Karpas-422 (cell line): ENCODE measurements around the gene NVL. TPM values are rescaled to one million over a fixed set of nuclear protein-coding genes. Genes with fewer than 3 reads are reported as not detected.

Source experiments
- DNase-seq: peaks from one replicate; pipeline ENCODE4 v3.0.0-alpha.2; 2015
- H2AFZ ChIP-seq: fragments of 200-600 bp; sonication (generic); 2 replicates; pipeline ENCODE4 v1.6.1; 2014; ENCODE audit warnings: antibody characterized with exemption, low read length, mixed read lengths
- H3K27ac ChIP-seq: fragments of 200-600 bp; sonication (generic); 2 replicates; pipeline ENCODE4 v1.5.1; 2014; ENCODE audit warnings: mild to moderate bottlenecking, low read length, moderate library complexity
- H3K27me3 ChIP-seq: fragments of 200-600 bp; sonication (generic); 2 replicates; pipeline ENCODE4 v1.6.1; 2014; ENCODE audit warnings: low read length, mixed read lengths
- H3K36me3 ChIP-seq: fragments of 200-600 bp; sonication (generic); 2 replicates; pipeline ENCODE4 v1.6.1; 2014; ENCODE audit warnings: low read length, mixed read lengths; ENCODE audit not compliant: insufficient read depth
- H3K4me1 ChIP-seq: fragments of 200-600 bp; sonication (generic); 2 replicates; pipeline ENCODE4 v1.6.1; 2014; ENCODE audit warnings: mild to moderate bottlenecking, low read length, mixed read lengths
- H3K4me2 ChIP-seq: fragments of 200-600 bp; sonication (generic); 2 replicates; pipeline ENCODE4 v1.6.1; 2014; ENCODE audit warnings: low read length, low read depth, mild to moderate bottlenecking; ENCODE audit not compliant: poor library complexity, severe bottlenecking
- H3K4me3 ChIP-seq: fragments of 200-600 bp; sonication (generic); 2 replicates; pipeline ENCODE4 v1.5.1; 2014; ENCODE audit warnings: mild to moderate bottlenecking, antibody characterized with exemption, low read length, mixed read lengths
- H3K79me2 ChIP-seq: fragments of 200-600 bp; sonication (generic); 2 replicates; pipeline ENCODE4 v1.6.1; 2014; ENCODE audit warnings: mild to moderate bottlenecking, low read length, mixed read lengths
- H3K9ac ChIP-seq: fragments of 200-600 bp; sonication (generic); 2 replicates; pipeline ENCODE4 v1.6.0; 2014; ENCODE audit warnings: low read length
- H3K9me2 ChIP-seq: fragments of 200-600 bp; sonication (generic), shearing (Covaris generic); replicated peaks from 2 replicates; pipeline ENCODE4 v1.6.0; 2014; ENCODE audit warnings: mild to moderate bottlenecking, low read length, moderate library complexity; ENCODE audit not compliant: insufficient read depth
- H3K9me3 ChIP-seq: fragments of 300-700, 200-600 bp; sonication (generic); 2 replicates; pipeline ENCODE4 v1.6.1; 2014; ENCODE audit warnings: low read length, mixed read lengths
- H4K20me1 ChIP-seq: fragments of 200-600 bp; sonication (generic); 2 replicates; pipeline ENCODE4 v1.6.1; 2014; ENCODE audit warnings: mild to moderate bottlenecking, antibody characterized with exemption, low read length, low read depth; ENCODE audit not compliant: insufficient read depth
- total RNA-seq: library from RNA; depleted of rRNA; stranded (reverse); fragments of >200 nt; shearing (Covaris generic); gene quantifications from 2 replicates; pipeline ENCODE4 v1.2.3, GENCODE V29; 2014; ENCODE audit warnings: low replicate concordance

The NVL gene
- total RNA-seq, 1 experiment from 2014 or later: 27.1 TPM

DNA sequence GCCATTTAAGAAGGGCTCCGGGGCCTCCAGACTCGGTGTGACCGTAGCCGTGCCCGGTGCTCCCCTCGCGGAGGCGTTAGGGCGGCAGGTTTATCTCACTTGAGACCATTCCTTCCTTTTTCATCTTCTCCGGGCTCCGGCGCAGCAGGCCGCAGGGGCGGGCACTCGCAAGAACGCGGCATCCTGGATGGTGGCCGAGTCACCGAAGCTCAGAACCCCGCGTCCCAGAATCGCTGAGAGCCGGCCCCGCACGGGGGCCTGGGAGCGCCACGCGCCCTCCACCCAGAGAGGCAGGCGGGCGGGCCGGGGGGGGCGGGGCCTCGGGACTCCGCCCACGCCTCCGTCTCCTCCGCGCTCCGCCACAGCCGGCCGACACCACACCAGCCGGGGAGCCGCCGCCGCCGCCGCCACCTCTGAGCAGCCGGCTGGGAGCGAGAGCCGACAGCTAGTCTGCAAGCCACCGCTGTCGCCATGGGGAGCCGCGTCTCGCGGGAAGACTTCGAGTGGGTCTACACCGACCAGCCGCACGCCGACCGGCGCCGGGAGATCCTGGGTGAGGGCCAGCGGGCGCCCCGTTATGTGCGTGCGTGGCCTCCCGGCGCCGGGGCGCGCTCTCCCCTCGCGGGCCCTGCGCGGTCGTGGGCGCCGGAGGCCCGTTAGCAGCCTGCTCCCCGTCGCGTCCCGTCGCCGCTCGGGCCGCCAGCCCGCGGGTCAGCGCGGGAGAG is 146.9 kb downstream of the NVL start, which contains the start of gene DEGS1:
Gene DEGS1, plus strand, starts transcription at position 375 of the 725 bp plus-strand sequence. Its CDS starts 97 bp downstream, at position 472.
- Histone ChIP-seq H3K9ac (peak within 1 kb of the TSS; percentile 87), H3K4me2 (peak within 1 kb of the TSS; percentile 72), H3K4me1 (peaks cover 23% of the 10 kb centered on the region), H3K36me3 (peaks cover 25% of the 10 kb centered on the region), H3K27me3 (no peaks in the 10 kb centered on the region), H3K4me3 (peak within 1 kb of the TSS; percentile 88), H2AFZ (peak within 1 kb of the TSS; percentile 63), H3K27ac (peak within 1 kb of the TSS; percentile 68), H4K20me1 (no peaks in the 10 kb centered on the region), H3K9me2 (no peaks in the 10 kb centered on the region), H3K9me3 (no peaks in the 10 kb centered on the region), H3K79me2 (peaks cover 46% of the 10 kb centered on the region)
- peak; percentile 93 for DNase-seq

DNA sequence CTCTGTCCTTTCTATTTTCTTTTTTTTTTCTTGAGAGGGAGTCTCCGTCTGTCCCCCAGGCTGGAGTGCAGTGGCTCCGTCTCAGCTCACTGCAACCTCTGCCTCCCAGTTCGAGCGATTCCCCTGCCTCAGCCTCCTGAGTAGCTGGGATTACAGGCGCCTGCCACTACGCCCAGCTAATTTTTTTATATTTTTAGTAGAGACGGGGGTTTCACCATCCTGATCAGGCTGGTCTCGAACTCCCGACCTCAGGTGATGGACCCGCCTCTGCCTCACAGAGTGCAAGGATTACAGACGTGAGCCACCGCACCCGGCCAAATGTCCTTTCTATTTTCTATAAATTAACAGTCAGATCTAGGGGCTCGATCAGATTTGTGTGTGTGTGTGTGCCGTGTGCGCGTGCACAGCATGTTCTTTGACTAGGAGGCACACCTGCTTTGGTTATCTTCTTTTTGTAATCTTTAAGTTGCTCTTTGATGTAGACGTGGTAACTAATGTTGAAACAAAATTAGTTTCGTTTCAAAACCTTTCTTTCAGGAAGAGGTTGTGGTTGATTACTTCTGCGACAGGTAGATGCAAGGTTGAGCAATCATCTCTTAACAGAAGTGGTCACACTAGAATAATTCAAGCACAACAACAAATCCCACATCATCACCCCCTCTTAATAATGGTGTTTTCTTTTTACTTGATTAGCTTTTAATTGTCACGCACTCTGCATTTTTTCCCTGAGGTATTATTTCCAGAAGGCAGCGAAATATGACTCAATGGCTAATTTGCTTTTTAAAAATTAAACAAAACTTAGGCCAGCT is 147.7 kb downstream of the NVL start:
- peak overlapping the region; percentile 68 for H3K27ac ChIP-seq
- H2AFZ ChIP-seq: peak overlapping the region; percentile 63
- H3K4me1 ChIP-seq: peaks cover 23% of the 10 kb centered on the region
- peak overlapping the region; percentile 87 for H3K9ac ChIP-seq
- H3K27me3 ChIP-seq: no peaks in the 10 kb centered on the region
- peak overlapping the region; percentile 88 for H3K4me3 ChIP-seq
- H3K9me3 ChIP-seq: no peaks in the 10 kb centered on the region
- H3K36me3 ChIP-seq: peaks cover 17% of the 10 kb centered on the region; the same call in 1 of the 2 replicates
- peak overlapping the region; percentile 72 for H3K4me2 ChIP-seq
- no peaks in the 10 kb centered on the region for H4K20me1 ChIP-seq
- no peaks in the 10 kb centered on the region for H3K9me2 ChIP-seq
- peaks cover 38% of the 10 kb centered on the region for H3K79me2 ChIP-seq
- no peak for DNase-seq

- Histone ChIP-seq H3K9me3 (no peaks in the 10 kb centered on the region), H3K27me3 (no peaks in the 10 kb centered on the region), H3K9ac (no peak overlapping the region), H3K4me2 (no peak overlapping the region), H2AFZ (no peak overlapping the region), H4K20me1 (no peaks in the 10 kb centered on the region), H3K27ac (no peak overlapping the region), H3K9me2 (no peaks in the 10 kb centered on the region), H3K79me2 (peaks cover 30% of the 10 kb centered on the region), H3K36me3 (peaks cover 13% of the 10 kb centered on the region; the same call in 1 of the 2 replicates), H3K4me3 (no peak overlapping the region), H3K4me1 (peaks cover 23% of the 10 kb centered on the region)
- peak; percentile 34 for DNase-seq
Observed at GRCh38 chr1:224181453-224181810, 148.5 kb downstream of the NVL start.

GRCh38 chr1:224180783-224181452 is 149.1 kb downstream of the NVL start:
- H3K27ac ChIP-seq: no peak overlapping the region
- no peaks in the 10 kb centered on the region for H4K20me1 ChIP-seq
- H3K36me3 ChIP-seq: peaks cover 10% of the 10 kb centered on the region; the same call in 1 of the 2 replicates
- H3K9me2 ChIP-seq: no peaks in the 10 kb centered on the region
- H3K79me2 ChIP-seq: peaks cover 25% of the 10 kb centered on the region
- H3K9ac ChIP-seq: no peak overlapping the region
- no peak overlapping the region for H2AFZ ChIP-seq
- no peaks in the 10 kb centered on the region for H3K9me3 ChIP-seq
- DNase-seq: peak; percentile 38
- no peak overlapping the region for H3K4me2 ChIP-seq
- H3K27me3 ChIP-seq: no peaks in the 10 kb centered on the region
- no peak overlapping the region for H3K4me3 ChIP-seq
- peaks cover 23% of the 10 kb centered on the region for H3K4me1 ChIP-seq

GRCh38 chr1:224178894-224179293 is 151.1 kb downstream of the NVL start:
- peaks cover 15% of the 10 kb centered on the region for H3K4me1 ChIP-seq
- H3K4me2 ChIP-seq: no peak overlapping the region
- no peak overlapping the region for H3K27ac ChIP-seq
- H4K20me1 ChIP-seq: no peaks in the 10 kb centered on the region
- H3K79me2 ChIP-seq: peaks cover 5% of the 10 kb centered on the region
- H3K27me3 ChIP-seq: no peaks in the 10 kb centered on the region
- no peaks in the 10 kb centered on the region for H3K36me3 ChIP-seq
- no peak overlapping the region for H3K4me3 ChIP-seq
- H2AFZ ChIP-seq: no peak overlapping the region
- DNase-seq: peak; percentile 31
- no peaks in the 10 kb centered on the region for H3K9me2 ChIP-seq
- no peaks in the 10 kb centered on the region for H3K9me3 ChIP-seq
- no peak overlapping the region for H3K9ac ChIP-seq

GRCh38 chr1:224177356-224177999 is 152.5 kb downstream of the NVL start:
- H4K20me1 ChIP-seq: no peaks in the 10 kb centered on the region
- no peaks in the 10 kb centered on the region for H3K79me2 ChIP-seq
- H3K9ac ChIP-seq: no peak overlapping the region
- H3K9me2 ChIP-seq: no peaks in the 10 kb centered on the region
- no peak overlapping the region for H3K27ac ChIP-seq
- H3K36me3 ChIP-seq: no peaks in the 10 kb centered on the region
- H3K27me3 ChIP-seq: no peaks in the 10 kb centered on the region
- no peak overlapping the region for H3K4me3 ChIP-seq
- H3K4me1 ChIP-seq: peaks cover 10% of the 10 kb centered on the region
- no peak overlapping the region for H2AFZ ChIP-seq
- H3K4me2 ChIP-seq: no peak overlapping the region
- H3K9me3 ChIP-seq: no peaks in the 10 kb centered on the region
- peak; percentile 15 for DNase-seq
